HG02763 (cell line): ENCODE measurements around the gene ATP8A1.
"Not testable (repeated sequence)": the region's sequence is repeated elsewhere in the genome, so short reads cannot be mapped to it uniquely, and the experiment has no call there.

Experiments used
- ATAC-seq: cut with Tn5 transposase; IDR thresholded peaks from one replicate; pipeline ENCODE4 v1.9.1; 2021; ENCODE audit warnings: mild to moderate bottlenecking, moderate library complexity; ENCODE audit not compliant: unreplicated experiment

ATP8A1 gene

GRCh38 chr4:42652529-42653231, 4.2 kb downstream of the ATP8A1 start:
- ATAC-seq: not testable (repeated sequence)

GRCh38 chr4:42649870-42650269, 7.0 kb downstream of the ATP8A1 start:
- no peak for ATAC-seq

- no peak for ATAC-seq
Observed at GRCh38 chr4:42646999-42647541, 9.8 kb downstream of the ATP8A1 start.

GRCh38 chr4:42646013-42646784, 10.7 kb downstream of the ATP8A1 start:
- no peak for ATAC-seq

GRCh38 chr4:42644897-42645296, 12.0 kb downstream of the ATP8A1 start:
- ATAC-seq: no peak

- ATAC-seq: peak; percentile 61
Observed at GRCh38 chr4:42643685-42644084, 13.2 kb downstream of the ATP8A1 start.

- no peak for ATAC-seq
Observed at GRCh38 chr4:42642845-42643615, 13.9 kb downstream of the ATP8A1 start.

GRCh38 chr4:42642101-42642797, 14.7 kb downstream of the ATP8A1 start:
- no peak for ATAC-seq

GRCh38 chr4:42641656-42642055, 15.2 kb downstream of the ATP8A1 start:
- ATAC-seq: no peak

- no peak for ATAC-seq
Observed at GRCh38 chr4:42641161-42641560, 15.7 kb downstream of the ATP8A1 start.

- ATAC-seq: no peak
Observed at GRCh38 chr4:42640613-42641012, 16.3 kb downstream of the ATP8A1 start.

- peak; percentile 69 for ATAC-seq
Observed at GRCh38 chr4:42638993-42639392, 17.9 kb downstream of the ATP8A1 start.

- no peak for ATAC-seq
Observed at GRCh38 chr4:42638321-42638720, 18.6 kb downstream of the ATP8A1 start.

GRCh38 chr4:42637867-42638266, 19.0 kb downstream of the ATP8A1 start:
- no peak for ATAC-seq

GRCh38 chr4:42637104-42637503, 19.8 kb downstream of the ATP8A1 start:
- ATAC-seq: no peak

- ATAC-seq: no peak
Observed at GRCh38 chr4:42636645-42636949, 20.3 kb downstream of the ATP8A1 start.

- no peak for ATAC-seq
Observed at GRCh38 chr4:42633605-42634388, 23.1 kb downstream of the ATP8A1 start.

GRCh38 chr4:42632653-42633382, 24.1 kb downstream of the ATP8A1 start:
- ATAC-seq: no peak

GRCh38 chr4:42630908-42631307, 26.0 kb downstream of the ATP8A1 start:
- no peak for ATAC-seq
